Measurements from ENCODE around the gene EIF2S3. TPM values are rescaled to one million over a fixed set of nuclear protein-coding genes. Genes with fewer than 3 reads are reported as not detected.
"Not testable (repeated sequence)": the region's sequence is repeated elsewhere in the genome, so short reads cannot be mapped to it uniquely, and the experiment has no call there.

The EIF2S3 gene
- total and polyA plus RNA-seq, 4 donors, result 62.5 to 249 (median 105) TPM

DNA sequence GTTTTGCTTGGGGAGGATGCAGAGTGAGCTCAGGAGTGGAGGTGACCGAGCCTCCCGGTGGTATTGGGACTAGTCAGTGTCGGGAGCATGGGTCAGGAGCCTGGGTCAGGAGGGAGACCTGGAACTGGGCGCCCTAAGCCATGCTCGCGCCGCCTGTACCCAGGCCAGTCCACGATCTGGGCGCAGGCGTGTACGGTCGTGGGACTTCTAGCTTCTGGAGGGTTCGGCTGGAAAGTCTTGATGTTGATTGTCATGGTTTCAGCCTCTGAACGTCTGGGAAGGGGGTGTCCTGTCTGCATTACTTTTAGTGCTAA, 244 bp downstream of the EIF2S3 start:
- Histone ChIP-seq H3K4me3 (peak overlapping the region; percentile 88), H3K27ac (ENCODE audit: low read depth in 1 of 2, low read length in 1 of 2) (peak overlapping the region; percentile 82 to 91), H3K9ac (ENCODE audit: insufficient read depth in 1 of 2, low read length in 2 of 2) (peak overlapping the region in 1 of 2 donors; percentile 78), H3K27me3 (ENCODE audit: control insufficient read depth in 3 of 3, insufficient read depth in 3 of 3, low read length in 2 of 3) (peaks cover 0 to 4% (median 0%) of the 10 kb centered on the region in 3 donors), H3K36me3 (ENCODE audit: control insufficient read depth in 4 of 4, insufficient read depth in 4 of 4, low read length in 4 of 4) (peaks cover 0 to 12% (median 8%) of the 10 kb centered on the region in 4 donors), H3K4me1 (ENCODE audit: control insufficient read depth in 5 of 5, insufficient read depth in 5 of 5, low read length in 5 of 5) (peaks cover 0 to 6% (median 3%) of the 10 kb centered on the region in 5 donors), H3K9me3 (ENCODE audit: control insufficient read depth in 4 of 4, insufficient read depth in 3 of 4, low read length in 3 of 4) (no peaks in the 10 kb centered on the region)
- ATAC-seq (ENCODE audit: insufficient read depth, low FRiP score), result peak; percentile 9
- TF ChIP-seq, protein P1, sequence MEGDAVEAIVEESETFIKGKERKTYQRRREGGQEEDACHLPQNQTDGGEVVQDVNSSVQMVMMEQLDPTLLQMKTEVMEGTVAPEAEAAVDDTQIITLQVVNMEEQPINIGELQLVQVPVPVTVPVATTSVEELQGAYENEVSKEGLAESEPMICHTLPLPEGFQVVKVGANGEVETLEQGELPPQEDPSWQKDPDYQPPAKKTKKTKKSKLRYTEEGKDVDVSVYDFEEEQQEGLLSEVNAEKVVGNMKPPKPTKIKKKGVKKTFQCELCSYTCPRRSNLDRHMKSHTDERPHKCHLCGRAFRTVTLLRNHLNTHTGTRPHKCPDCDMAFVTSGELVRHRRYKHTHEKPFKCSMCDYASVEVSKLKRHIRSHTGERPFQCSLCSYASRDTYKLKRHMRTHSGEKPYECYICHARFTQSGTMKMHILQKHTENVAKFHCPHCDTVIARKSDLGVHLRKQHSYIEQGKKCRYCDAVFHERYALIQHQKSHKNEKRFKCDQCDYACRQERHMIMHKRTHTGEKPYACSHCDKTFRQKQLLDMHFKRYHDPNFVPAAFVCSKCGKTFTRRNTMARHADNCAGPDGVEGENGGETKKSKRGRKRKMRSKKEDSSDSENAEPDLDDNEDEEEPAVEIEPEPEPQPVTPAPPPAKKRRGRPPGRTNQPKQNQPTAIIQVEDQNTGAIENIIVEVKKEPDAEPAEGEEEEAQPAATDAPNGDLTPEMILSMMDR (IDR thresholded peaks at IDR 0.05; ENCODE audit: control extremely low read depth, extremely low read depth), result no peak
- WGBS, 2 donors, result 0 to 3% methylated on average over 14 of the region's 14 CpGs
- DNase-seq, result no peak

DNA sequence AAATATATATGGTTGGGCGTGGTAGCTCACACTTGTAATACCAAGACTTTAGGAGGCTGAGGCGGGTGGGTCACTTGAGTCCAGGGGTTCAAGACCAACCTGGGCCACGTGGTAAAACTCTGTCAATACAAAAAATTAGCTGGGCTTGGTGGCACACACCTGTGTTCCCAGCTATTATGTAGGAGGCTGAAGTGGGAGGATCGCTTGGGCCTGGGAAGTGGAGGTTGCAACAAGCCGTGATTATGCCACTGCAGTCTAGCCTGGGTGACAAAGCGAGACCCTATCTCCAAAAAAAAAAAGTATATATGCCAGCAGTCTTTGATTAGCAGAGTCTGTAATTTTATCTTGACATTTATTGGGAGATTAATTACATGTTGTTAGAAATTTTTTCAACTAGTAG, 8.7 kb downstream of the EIF2S3 start:
- ATAC-seq (ENCODE audit: insufficient read depth, low FRiP score) (no peak), DNase-seq (no peak)
- Histone ChIP-seq H3K4me3 (no peak overlapping the region), H3K36me3 (ENCODE audit: control insufficient read depth in 4 of 4, insufficient read depth in 4 of 4, low read length in 4 of 4) (peaks cover 2 to 46% (median 31%) of the 10 kb centered on the region in 4 donors), H3K4me1 (ENCODE audit: control insufficient read depth in 5 of 5, insufficient read depth in 5 of 5, low read length in 5 of 5) (no peaks in the 10 kb centered on the region), H3K9ac (ENCODE audit: insufficient read depth in 1 of 2, low read length in 2 of 2) (no peak overlapping the region), H3K27ac (ENCODE audit: low read depth in 1 of 2, low read length in 1 of 2) (no peak overlapping the region), H3K9me3 (ENCODE audit: control insufficient read depth in 4 of 4, insufficient read depth in 3 of 4, low read length in 3 of 4) (no peaks in the 10 kb centered on the region), H3K27me3 (ENCODE audit: control insufficient read depth in 3 of 3, insufficient read depth in 3 of 3, low read length in 2 of 3) (peaks cover 0 to 8% (median 0%) of the 10 kb centered on the region in 3 donors)
- TF ChIP-seq, protein P1 (IDR thresholded peaks at IDR 0.05; ENCODE audit: control extremely low read depth, extremely low read depth), result no peak
- WGBS, 2 donors, result 89 to 95% methylated on average over 6 of the region's 6 CpGs

DNA sequence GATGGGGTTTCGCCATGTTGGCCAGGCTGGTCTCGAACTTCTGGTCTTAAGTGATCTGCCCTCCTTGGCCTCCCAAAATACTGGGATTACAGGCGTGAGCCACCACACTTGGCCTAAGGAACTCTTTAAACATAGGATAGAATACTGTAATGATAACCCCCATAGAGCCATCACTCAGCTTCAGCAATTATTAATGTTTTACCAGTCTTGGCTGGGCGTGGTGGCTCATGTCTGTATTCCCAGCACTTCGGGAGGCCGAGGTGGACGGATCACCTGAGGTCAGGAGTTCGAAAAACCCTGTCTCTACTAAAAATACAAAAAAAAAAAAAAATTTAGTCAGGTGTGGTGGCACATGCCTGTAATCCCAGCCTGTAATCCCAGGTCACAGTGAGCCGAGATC, 15.1 kb downstream of the EIF2S3 start:
- Histone ChIP-seq H3K27ac (ENCODE audit: low read depth in 1 of 2, low read length in 1 of 2) (no peak overlapping the region), H3K9ac (ENCODE audit: insufficient read depth in 1 of 2, low read length in 2 of 2) (no peak overlapping the region), H3K27me3 (ENCODE audit: control insufficient read depth in 3 of 3, insufficient read depth in 3 of 3, low read length in 2 of 3) (peaks cover 0 to 5% (median 0%) of the 10 kb centered on the region in 3 donors), H3K9me3 (ENCODE audit: control insufficient read depth in 4 of 4, insufficient read depth in 3 of 4, low read length in 3 of 4) (no peaks in the 10 kb centered on the region), H3K36me3 (ENCODE audit: control insufficient read depth in 4 of 4, insufficient read depth in 4 of 4, low read length in 4 of 4) (peaks cover 5 to 34% (median 21%) of the 10 kb centered on the region in 4 donors), H3K4me3 (no peak overlapping the region), H3K4me1 (ENCODE audit: control insufficient read depth in 5 of 5, insufficient read depth in 5 of 5, low read length in 5 of 5) (no peaks in the 10 kb centered on the region)
- DNase-seq, result no peak
- no peak for ATAC-seq (ENCODE audit: insufficient read depth, low FRiP score)
- WGBS, 2 donors, result 92 to 97% methylated on average over 9 of the region's 9 CpGs
- TF ChIP-seq, protein P1 (IDR thresholded peaks at IDR 0.05; ENCODE audit: control extremely low read depth, extremely low read depth), result no peak

- Histone ChIP-seq H3K27ac (ENCODE audit: low read depth in 1 of 2, low read length in 1 of 2) (no peak overlapping the region), H3K36me3 (ENCODE audit: control insufficient read depth in 4 of 4, insufficient read depth in 4 of 4, low read length in 4 of 4) (peaks cover 0 to 13% (median 9%) of the 10 kb centered on the region in 4 donors), H3K9ac (ENCODE audit: insufficient read depth in 1 of 2, low read length in 2 of 2) (no peak overlapping the region), H3K9me3 (ENCODE audit: control insufficient read depth in 4 of 4, insufficient read depth in 3 of 4, low read length in 3 of 4) (no peaks in the 10 kb centered on the region), H3K27me3 (ENCODE audit: control insufficient read depth in 3 of 3, insufficient read depth in 3 of 3, low read length in 2 of 3) (peaks cover 0 to 10% (median 5%) of the 10 kb centered on the region in 3 donors), H3K4me3 (no peak overlapping the region), H3K4me1 (ENCODE audit: control insufficient read depth in 5 of 5, insufficient read depth in 5 of 5, low read length in 5 of 5) (no peaks in the 10 kb centered on the region)
- WGBS, 2 donors, result 84 to 91% methylated on average over 5 of the region's 5 CpGs
- DNase-seq (no peak), ATAC-seq (ENCODE audit: insufficient read depth, low FRiP score) (no peak)
- TF ChIP-seq, protein P1 (IDR thresholded peaks at IDR 0.05; ENCODE audit: control extremely low read depth, extremely low read depth), result no peak
Observed at GRCh38 chrX:24079411-24079810, 24.7 kb downstream of the EIF2S3 start.

GRCh38 chrX:24080245-24080644, 25.5 kb downstream of the EIF2S3 start:
- not testable (repeated sequence) for ATAC-seq (ENCODE audit: insufficient read depth, low FRiP score)

More at GRCh38 chrX:24080245-24080644, 25.5 kb downstream of the EIF2S3 start:
- not testable (repeated sequence) for H3K4me1 ChIP-seq (ENCODE audit: control insufficient read depth in 5 of 5, insufficient read depth in 5 of 5, low read length in 5 of 5); H3K27ac ChIP-seq (ENCODE audit: low read depth in 1 of 2, low read length in 1 of 2); H3K36me3 ChIP-seq (ENCODE audit: control insufficient read depth in 4 of 4, insufficient read depth in 4 of 4, low read length in 4 of 4); H3K9me3 ChIP-seq (ENCODE audit: control insufficient read depth in 4 of 4, insufficient read depth in 3 of 4, low read length in 3 of 4); H3K27me3 ChIP-seq (ENCODE audit: control insufficient read depth in 3 of 3, insufficient read depth in 3 of 3, low read length in 2 of 3); DNase-seq; H3K4me3 ChIP-seq; H3K9ac ChIP-seq (ENCODE audit: insufficient read depth in 1 of 2, low read length in 2 of 2)
- WGBS, 2 donors, result 69 to 83% methylated on average over 8 of the region's 8 CpGs

Measured in lung (tissue), 12 donors.